Activated CD4-positive, alpha-beta T cell treated with anti-CD3 and anti-CD28 coated beads for 36 hours (primary cell): Measurements from ENCODE around the gene TPBG. TPM values are rescaled to one million over a fixed set of nuclear protein-coding genes. Genes with fewer than 3 reads are reported as not detected.

Source experiments
- ATAC-seq: fragments of 200-7000 bp; cut with Tn5 transposase; one replicate; pipeline ENCODE4 v1.10.0; 2021; ENCODE audit warnings: mild to moderate bottlenecking, moderate library complexity
- CTCF ChIA-PET: fragments of 350-600 bp; sonication (Branson Sonifier 250); formaldehyde crosslinking; loops from one replicate; lab custom pipeline; 2021; ENCODE audit warnings: antibody characterized with exemption; lab: Charles Lee
- POLR2A ChIA-PET: fragments of 350-600 bp; sonication (Branson Sonifier 250); formaldehyde crosslinking; loops from one replicate; lab custom pipeline; 2021; ENCODE audit warnings: antibody characterized with exemption, inconsistent platforms; lab: Charles Lee
- DNase-seq: peaks from one replicate; pipeline ENCODE4 v3.0.0-alpha.2; 2020
- H3K27ac Mint-ChIP-seq: one replicate; pipeline ENCODE4 v1.8.0; 2021; ENCODE audit warnings: mixed read lengths
- H3K27me3 Mint-ChIP-seq: one replicate; pipeline ENCODE4 v1.8.0; 2021; ENCODE audit warnings: mixed read lengths
- H3K36me3 Mint-ChIP-seq: one replicate; pipeline ENCODE4 v1.8.0; 2021; ENCODE audit warnings: low read depth, mixed read lengths
- H3K4me1 Mint-ChIP-seq: one replicate; pipeline ENCODE4 v1.8.0; 2021; ENCODE audit warnings: mixed read lengths
- H3K4me3 Mint-ChIP-seq: one replicate; pipeline ENCODE4 v1.8.0; 2021; ENCODE audit warnings: mild to moderate bottlenecking, moderate library complexity, mixed read lengths
- H3K9me3 Mint-ChIP-seq: one replicate; pipeline ENCODE4 v1.8.0; 2021; ENCODE audit warnings: low read depth, mixed read lengths
- intact Hi-C, 2 experiments: fragments of 100-400 bp; cut with DNase I in 1 of 2; cut with micrococcal nuclease in 1 of 2; formaldehyde crosslinking; loops; one replicate each; pipeline versions ENCODE4 v1.14.2 to v1.15.1; 2022 to 2024; cut with DNase I, micrococcal nuclease
- total RNA-seq, 2 experiments: library from RNA; stranded (reverse); gene quantifications; one replicate each; pipeline ENCODE4 v1.2.3, GENCODE V29; 2021

TPBG gene
- total RNA-seq, result under 1 TPM; 0.33 to 0.43 TPM

- peaks cover 17% of the 10 kb centered on the region for H3K4me1 Mint-ChIP-seq
- CTCF ChIA-PET, result interaction anchor here (0.5 to 1.3 kb wide), 3 partner anchors 49 to 1970 kb away, joined by 3 to 4 read pairs (median 4); no protein-coding TSS in a partner anchor
- POLR2A ChIA-PET, result no interaction called here
- no peaks in the 10 kb centered on the region for H3K9me3 Mint-ChIP-seq
- H3K27ac Mint-ChIP-seq, result no peak within 1 kb of the TSS
- no peaks in the 10 kb centered on the region for H3K36me3 Mint-ChIP-seq
- peak within 1 kb of the TSS; percentile 74 for H3K4me3 Mint-ChIP-seq
- peak; percentile 52 for DNase-seq
- H3K27me3 Mint-ChIP-seq, result peaks cover 51% of the 10 kb centered on the region
- peak; percentile 63 for ATAC-seq
- intact Hi-C loops, result loop anchor here (5.0 to 10.0 kb wide), 2 partner anchors 691 to 829 kb away; partner anchors contain the start of genes PGM3 (in 1 of the 2) and RWDD2A (in 1 of the 2)
These were observed at the start of gene TPBG for GRCh38 chr6:82363428-82364086. TSS of gene TPBG (plus strand) at chr6:82363817. CDS start at chr6:82364962, 1,145 bp downstream.

DNA sequence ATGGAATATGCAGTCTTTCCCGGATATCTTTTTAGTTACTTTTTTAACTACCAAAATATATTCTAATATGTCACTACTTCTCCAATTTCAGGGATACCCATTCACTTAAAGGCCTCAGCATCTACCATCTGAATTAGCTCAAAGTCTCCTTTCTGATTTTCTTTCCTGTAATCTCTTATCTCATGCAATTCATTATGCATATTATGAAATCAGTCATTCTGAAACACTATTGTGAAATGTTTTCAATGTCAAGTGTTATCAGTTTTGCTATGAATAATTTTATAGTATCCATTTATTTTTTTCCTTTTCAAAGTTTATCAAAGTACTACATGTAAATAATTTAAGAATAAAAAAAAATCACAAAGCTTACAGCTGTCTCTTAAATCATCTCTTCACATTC, 41.2 kb upstream of the TPBG start:
- CTCF ChIA-PET, result interaction anchor here (1.2 kb wide), 1 partner anchor 12 kb away, joined by 3 read pairs; no protein-coding TSS in a partner anchor
- no peaks in the 10 kb centered on the region for H3K9me3 Mint-ChIP-seq
- DNase-seq, result no peak
- H3K4me1 Mint-ChIP-seq, result peaks cover 2% of the 10 kb centered on the region
- ATAC-seq, result no peak
- no peak overlapping the region for H3K27ac Mint-ChIP-seq
- no peaks in the 10 kb centered on the region for H3K36me3 Mint-ChIP-seq
- no peak overlapping the region for H3K4me3 Mint-ChIP-seq
- peaks cover 3% of the 10 kb centered on the region for H3K27me3 Mint-ChIP-seq
- POLR2A ChIA-PET, result no interaction called here
- intact Hi-C loops, result no loop called here

DNA sequence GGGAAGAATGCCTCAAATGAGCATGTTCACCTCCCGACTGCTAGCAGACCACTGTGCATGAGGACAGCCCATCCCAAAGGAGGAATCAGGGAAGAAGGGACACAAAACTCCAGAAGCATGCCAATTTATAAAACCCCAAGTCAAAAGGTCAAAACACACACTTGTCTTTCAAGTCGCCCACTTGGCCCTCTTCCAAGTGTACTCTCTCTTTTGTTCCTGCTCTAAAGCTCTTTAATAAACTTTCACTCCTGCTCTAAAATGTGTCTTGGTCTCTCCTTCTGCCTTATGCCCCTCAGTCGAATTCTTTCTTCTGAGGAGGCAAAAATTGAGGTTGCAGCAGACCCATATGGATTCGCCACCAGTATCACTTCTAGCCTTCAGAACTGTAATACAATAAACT, 33.9 kb upstream of the TPBG start:
- H3K36me3 Mint-ChIP-seq, result no peaks in the 10 kb centered on the region
- H3K27ac Mint-ChIP-seq, result no peak overlapping the region
- no peaks in the 10 kb centered on the region for H3K9me3 Mint-ChIP-seq
- ATAC-seq (no peak), DNase-seq (no peak)
- peaks cover 18% of the 10 kb centered on the region for H3K27me3 Mint-ChIP-seq
- intact Hi-C loops, result no loop called here
- POLR2A ChIA-PET, result no interaction called here
- CTCF ChIA-PET, result no interaction called here
- no peak overlapping the region for H3K4me3 Mint-ChIP-seq
- H3K4me1 Mint-ChIP-seq, result no peaks in the 10 kb centered on the region

DNA sequence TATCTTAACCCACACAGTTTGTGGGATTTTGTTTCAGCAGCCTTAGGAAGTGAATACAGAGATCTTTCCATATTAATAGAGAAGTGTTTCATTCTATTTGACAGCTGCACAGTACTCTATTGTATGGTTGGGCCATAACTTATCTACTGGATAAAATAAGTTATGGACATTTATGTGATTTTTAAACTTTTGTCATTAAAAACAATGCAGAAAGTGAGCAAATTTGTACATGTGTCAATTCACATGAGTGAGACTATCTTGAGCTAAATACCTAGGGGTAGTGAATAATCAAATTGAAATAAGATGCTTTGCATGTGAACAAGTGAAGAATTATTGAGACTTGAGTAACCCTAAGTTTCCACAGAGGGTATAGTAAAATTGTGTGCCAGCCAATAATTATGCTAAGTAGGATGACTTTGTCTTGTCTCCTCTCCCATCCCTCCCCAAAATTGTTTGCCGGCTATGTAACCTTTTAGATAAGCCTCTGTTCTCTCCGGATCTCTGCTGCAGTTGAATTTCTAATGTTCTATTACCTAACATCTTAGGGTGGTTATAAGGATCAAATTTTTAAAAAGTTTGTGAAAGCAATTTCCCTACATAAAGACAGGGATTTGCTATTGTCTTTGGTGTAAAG, 33.3 kb upstream of the TPBG start:
- intact Hi-C loops, result no loop called here
- no peaks in the 10 kb centered on the region for H3K4me1 Mint-ChIP-seq
- ATAC-seq, result no peak
- ChIA-PET POLR2A (no interaction called here), CTCF (no interaction called here)
- H3K36me3 Mint-ChIP-seq, result no peaks in the 10 kb centered on the region
- H3K9me3 Mint-ChIP-seq, result no peaks in the 10 kb centered on the region
- peaks cover 20% of the 10 kb centered on the region for H3K27me3 Mint-ChIP-seq
- DNase-seq, result no peak
- H3K4me3 Mint-ChIP-seq, result no peak overlapping the region
- H3K27ac Mint-ChIP-seq, result no peak overlapping the region

DNA sequence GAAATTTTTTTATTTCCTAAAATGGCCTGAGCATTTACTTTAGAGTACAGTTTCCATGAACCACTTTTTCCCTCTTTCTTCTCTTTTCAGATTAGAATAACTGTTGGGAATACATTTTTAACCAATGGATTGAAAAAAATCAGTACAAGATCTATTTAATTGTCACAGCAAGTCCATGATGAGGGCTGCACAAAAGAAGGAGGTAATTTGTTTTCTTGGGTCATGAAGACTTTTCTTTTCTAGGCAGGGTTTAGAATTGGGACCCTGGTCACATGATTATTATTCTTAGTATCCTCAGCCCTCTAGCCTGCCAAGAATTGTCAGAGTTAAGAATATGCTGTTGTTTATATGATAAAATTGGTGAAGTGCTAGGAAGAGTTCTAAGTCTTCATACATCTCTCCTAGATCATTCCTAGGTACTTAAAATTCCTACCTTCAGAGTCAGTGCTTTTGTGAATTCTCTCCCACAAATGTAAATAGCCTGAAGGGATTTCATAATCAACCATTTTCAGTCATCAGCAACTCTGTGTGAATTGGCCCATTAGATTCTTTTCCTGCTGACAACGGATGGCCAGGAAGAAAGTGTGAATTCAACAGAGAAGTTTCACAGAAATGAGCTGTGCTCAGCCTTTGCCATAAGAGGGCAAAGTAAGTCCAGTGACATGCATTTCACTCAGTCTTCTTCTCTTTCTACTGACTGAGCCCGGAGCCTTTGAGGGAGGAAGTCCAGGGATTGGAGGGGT, 32.4 kb upstream of the TPBG start:
- CTCF ChIA-PET, result no interaction called here
- DNase-seq (no peak), ATAC-seq (no peak)
- POLR2A ChIA-PET, result no interaction called here
- Mint-ChIP-seq H3K4me3 (no peak overlapping the region), H3K4me1 (no peaks in the 10 kb centered on the region), H3K27ac (no peak overlapping the region), H3K9me3 (no peaks in the 10 kb centered on the region), H3K27me3 (peaks cover 20% of the 10 kb centered on the region), H3K36me3 (no peaks in the 10 kb centered on the region)
- intact Hi-C loops, result no loop called here

DNA sequence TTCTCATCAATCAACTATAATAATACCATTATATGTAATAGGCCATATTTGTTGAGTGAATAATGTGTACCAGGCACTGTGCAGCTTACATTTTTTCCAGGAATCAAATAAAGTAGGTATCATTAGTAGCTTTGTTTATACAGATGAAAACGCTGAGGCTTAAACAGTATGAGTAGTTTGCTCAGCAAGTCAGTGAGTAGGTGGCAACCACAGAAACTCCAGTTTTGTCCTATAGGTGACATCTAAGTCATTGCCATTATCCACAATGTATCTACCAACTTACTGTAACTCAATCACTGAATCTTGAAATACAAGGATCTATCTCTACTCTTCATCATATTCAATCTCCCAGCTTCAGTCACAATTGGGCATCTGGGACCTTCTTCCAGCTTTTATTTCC, 29.8 kb upstream of the TPBG start:
- POLR2A ChIA-PET, result no interaction called here
- Mint-ChIP-seq H3K27ac (no peak overlapping the region), H3K4me3 (no peak overlapping the region), H3K4me1 (no peaks in the 10 kb centered on the region), H3K27me3 (peaks cover 17% of the 10 kb centered on the region), H3K9me3 (no peaks in the 10 kb centered on the region), H3K36me3 (no peaks in the 10 kb centered on the region)
- intact Hi-C loops, result no loop called here
- DNase-seq (no peak), ATAC-seq (no peak)
- CTCF ChIA-PET, result no interaction called here

- DNase-seq, result no peak
- intact Hi-C loops, result no loop called here
- H3K4me3 Mint-ChIP-seq, result no peak overlapping the region
- ChIA-PET POLR2A (no interaction called here), CTCF (no interaction called here)
- peaks cover 7% of the 10 kb centered on the region for H3K27me3 Mint-ChIP-seq
- H3K4me1 Mint-ChIP-seq, result no peaks in the 10 kb centered on the region
- H3K9me3 Mint-ChIP-seq, result no peaks in the 10 kb centered on the region
- H3K27ac Mint-ChIP-seq, result no peak overlapping the region
- no peak for ATAC-seq
- H3K36me3 Mint-ChIP-seq, result no peaks in the 10 kb centered on the region
These were observed 25.8 kb upstream of the TPBG start for GRCh38 chr6:82337688-82338257.

- peaks cover 5% of the 10 kb centered on the region for H3K9me3 Mint-ChIP-seq
- ChIA-PET CTCF (no interaction called here), POLR2A (no interaction called here)
- DNase-seq (no peak), ATAC-seq (no peak)
- no peaks in the 10 kb centered on the region for H3K36me3 Mint-ChIP-seq
- peaks cover 3% of the 10 kb centered on the region for H3K27me3 Mint-ChIP-seq
- intact Hi-C loops, result no loop called here
- H3K4me1 Mint-ChIP-seq, result no peaks in the 10 kb centered on the region
- no peak overlapping the region for H3K27ac Mint-ChIP-seq
- H3K4me3 Mint-ChIP-seq, result no peak overlapping the region
These were observed 15.5 kb upstream of the TPBG start for GRCh38 chr6:82348130-82348529.

GRCh38 chr6:82353848-82354247, 9.8 kb upstream of the TPBG start:
- intact Hi-C loops, result no loop called here
- no peaks in the 10 kb centered on the region for H3K4me1 Mint-ChIP-seq
- ChIA-PET CTCF (no interaction called here), POLR2A (no interaction called here)
- H3K36me3 Mint-ChIP-seq, result no peaks in the 10 kb centered on the region
- DNase-seq (no peak), ATAC-seq (no peak)
- no peak overlapping the region for H3K27ac Mint-ChIP-seq
- H3K9me3 Mint-ChIP-seq, result no peaks in the 10 kb centered on the region
- H3K4me3 Mint-ChIP-seq, result no peak overlapping the region
- peaks cover 6% of the 10 kb centered on the region for H3K27me3 Mint-ChIP-seq

DNA sequence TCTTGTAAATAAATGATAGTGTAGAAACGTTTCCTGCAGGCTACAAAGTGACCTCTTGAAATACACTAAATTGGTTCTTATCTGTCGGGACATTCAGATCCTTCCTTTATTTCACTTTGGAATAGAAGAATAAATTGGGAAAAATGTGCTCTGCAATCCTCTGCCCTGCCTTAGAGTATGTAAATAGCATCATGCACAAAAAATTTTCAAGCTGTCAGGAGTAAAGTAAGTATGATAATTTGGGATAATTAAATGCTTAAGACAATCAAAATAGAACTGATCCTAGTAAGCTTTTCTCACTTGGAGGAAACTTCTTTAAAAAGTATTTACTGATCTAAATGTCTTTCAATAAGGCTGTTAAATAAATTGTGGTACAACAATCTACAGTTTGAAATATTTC, 3.1 kb upstream of the TPBG start:
- intact Hi-C loops, result loop anchor here (5.0 to 10.0 kb wide), 2 partner anchors 694 to 832 kb away; partner anchors contain the start of genes PGM3 (in 1 of the 2) and RWDD2A (in 1 of the 2)
- Mint-ChIP-seq H3K27ac (no peak overlapping the region), H3K4me3 (no peak overlapping the region), H3K36me3 (no peaks in the 10 kb centered on the region), H3K4me1 (peaks cover 17% of the 10 kb centered on the region), H3K9me3 (no peaks in the 10 kb centered on the region), H3K27me3 (peaks cover 42% of the 10 kb centered on the region)
- POLR2A ChIA-PET, result no interaction called here
- DNase-seq, result no peak
- no peak for ATAC-seq
- CTCF ChIA-PET, result no interaction called here

- CTCF ChIA-PET, result no interaction called here
- DNase-seq (no peak), ATAC-seq (no peak)
- Mint-ChIP-seq H3K27ac (no peak overlapping the region), H3K36me3 (no peaks in the 10 kb centered on the region), H3K27me3 (peaks cover 50% of the 10 kb centered on the region), H3K9me3 (no peaks in the 10 kb centered on the region), H3K4me1 (peaks cover 17% of the 10 kb centered on the region), H3K4me3 (no peak overlapping the region)
- intact Hi-C loops, result loop anchor here (5.0 to 10.0 kb wide), 2 partner anchors 693 to 831 kb away; partner anchors contain the start of genes PGM3 (in 1 of the 2) and RWDD2A (in 1 of the 2)
- POLR2A ChIA-PET, result interaction anchor here (0.7 kb wide), 1 partner anchor 706 kb away, joined by 3 read pairs; the partner anchor contains the start of gene DOP1A
These were observed 2.0 kb upstream of the TPBG start for GRCh38 chr6:82361631-82362030.
